ENCODE results near the gene RREB1. TPM values are rescaled to one million over a fixed set of nuclear protein-coding genes. Genes with fewer than 3 reads are reported as not detected.

RREB1 gene
- total RNA-seq, 6 experiments from 2014 or later, result 17.5 to 23.5 (median 20.1) TPM

- no peak overlapping the region for H3K27ac Mint-ChIP-seq
- TF ChIP-seq CTCF (IDR thresholded peaks at IDR 0.05), result no peak
- H3K4me3 Mint-ChIP-seq, result no peak overlapping the region
- H3K9me3 Mint-ChIP-seq, result no peaks in the 10 kb centered on the region
- peaks cover 22% of the 10 kb centered on the region; the same call in 1 of the 2 replicates for H3K4me1 Mint-ChIP-seq (ENCODE audit: low read depth)
- DNase-seq, result no peak
- H3K27me3 Mint-ChIP-seq (ENCODE audit: insufficient read depth), result no peaks in the 10 kb centered on the region; the same call in 1 of the 2 replicates
- H3K36me3 Mint-ChIP-seq (ENCODE audit: low read depth), result peaks cover 31% of the 10 kb centered on the region
Observed at GRCh38 chr6:7230956-7231713, 123.4 kb downstream of the RREB1 start.

- Mint-ChIP-seq H3K27ac (no peak overlapping the region), H3K36me3 (ENCODE audit: low read depth) (peaks cover 22% of the 10 kb centered on the region), H3K27me3 (ENCODE audit: insufficient read depth) (no peaks in the 10 kb centered on the region; the same call in 1 of the 2 replicates), H3K4me3 (no peak overlapping the region), H3K4me1 (ENCODE audit: low read depth) (peaks cover 24% of the 10 kb centered on the region; the same call in 1 of the 2 replicates), H3K9me3 (no peaks in the 10 kb centered on the region)
- no peak for TF ChIP-seq CTCF (IDR thresholded peaks at IDR 0.05)
- DNase-seq, result no peak
Observed at GRCh38 chr6:7232351-7232750, 124.6 kb downstream of the RREB1 start.

GRCh38 chr6:7234547-7234946 is 126.8 kb downstream of the RREB1 start:
- H3K27me3 Mint-ChIP-seq (ENCODE audit: insufficient read depth), result peaks cover 2% of the 10 kb centered on the region; the same call in 1 of the 2 replicates
- no peak overlapping the region for H3K4me3 Mint-ChIP-seq
- H3K9me3 Mint-ChIP-seq, result no peaks in the 10 kb centered on the region
- peaks cover 10% of the 10 kb centered on the region for H3K36me3 Mint-ChIP-seq (ENCODE audit: low read depth)
- no peak overlapping the region for H3K27ac Mint-ChIP-seq
- DNase-seq, result no peak
- H3K4me1 Mint-ChIP-seq (ENCODE audit: low read depth), result peaks cover 30% of the 10 kb centered on the region
- TF ChIP-seq CTCF (IDR thresholded peaks at IDR 0.05), result no peak

- peaks cover 10% of the 10 kb centered on the region; the same call in 1 of the 2 replicates for H3K36me3 Mint-ChIP-seq (ENCODE audit: low read depth)
- no peak overlapping the region for H3K27ac Mint-ChIP-seq
Observed at GRCh38 chr6:7235712-7236305, 128.0 kb downstream of the RREB1 start.

More at GRCh38 chr6:7235712-7236305, 128.0 kb downstream of the RREB1 start:
- DNase-seq, result no peak
- no peaks in the 10 kb centered on the region for H3K9me3 Mint-ChIP-seq
- peaks cover 30% of the 10 kb centered on the region for H3K4me1 Mint-ChIP-seq (ENCODE audit: low read depth)
- H3K27me3 Mint-ChIP-seq (ENCODE audit: insufficient read depth), result peaks cover 2% of the 10 kb centered on the region; the same call in 1 of the 2 replicates
- H3K4me3 Mint-ChIP-seq, result no peak overlapping the region
- no peak for TF ChIP-seq CTCF (IDR thresholded peaks at IDR 0.05)
